Heart left ventricle (tissue), 13 donors: Measurements from ENCODE around the gene DNAH3.

Experiments used
- CTCF ChIP-seq, 12 donors: fragments of 200-600 bp; sonication (generic) in 4 of 12; IDR thresholded peaks; one replicate each; pipeline versions ENCODE4 v1.5.0 to v1.8.0; 2018 to 2022; ENCODE audit warnings: antibody characterized with exemption in 12 of 12, mild to moderate bottlenecking in 5 of 12
- POLR2A ChIP-seq, 2 donors: fragments of 450-650 bp; IDR thresholded peaks; one replicate each; pipeline ENCODE4 v1.6.1; 2017; ENCODE audit warnings: antibody characterized with exemption in 2 of 2, mild to moderate bottlenecking in 2 of 2, moderate library complexity in 2 of 2
- donor health status: ischemic (EF 13 %, LVEDD 7.1; RV severe dilation, severe dysfunction).
- donor health status: DM: no; HTN: yes; CAD: no.
- donor health status: DM: no; HTN: no; CAD: no.
- donor health status: ischemic (EF 25% LVEDD 6.9; RV normal size, moderate dysfunction).
- donor health status: ischemic (EF 25% LVEDD 5.7; RV mildly dilated, moderate dysfunction).
- donor health status: ischemic (EF 35%, LVEDD 5.7; RV mildly dilated, moderate dysfunction).
- donor health status: nonischemic (EF 11% LVEDD 7.7; RV severe dilation, severe dysfunction).
- donor health status: DM: yes; HTN: yes; CAD: no.
- donor health status: PGD.
- donor health status: ischemic (EF 29% LVEDD 5.4; RV normal size, mild dysfunction).
- donor health status: nonischemic (EF 23%, LVEDD 6.1; RV moderate dilation, normal function).

GRCh38 chr16:20887207-20887606 is 263.4 kb downstream of the DNAH3 start:
- no peak for TF ChIP-seq CTCF (IDR thresholded peaks at IDR 0.05)
- no peak for TF ChIP-seq POLR2A (IDR thresholded peaks at IDR 0.05)
